HepG2 (cell line): ENCODE results near the gene THEM4. TPM values are rescaled to one million over a fixed set of nuclear protein-coding genes. Genes with fewer than 3 reads are reported as not detected.

Source experiments
- AKNA ChIP-seq: sonication (generic); formaldehyde crosslinking; IDR thresholded peaks from 2 replicates; pipeline ENCODE4 v1.4.0; 2020; ENCODE audit warnings: missing genetic modification reagents, borderline replicate concordance
- MATR3 ChIP-seq: sonication (generic); formaldehyde crosslinking; IDR thresholded peaks from 2 replicates; pipeline ENCODE4 v1.4.0; 2020; ENCODE audit warnings: missing genetic modification reagents
- MTF1 ChIP-seq: sonication (generic); formaldehyde crosslinking; IDR thresholded peaks from 2 replicates; pipeline ENCODE4 v1.5.0; 2020; ENCODE audit warnings: missing genetic modification reagents
- SP2 ChIP-seq: sonication (generic); formaldehyde crosslinking; IDR thresholded peaks from 2 replicates; pipeline ENCODE4 v1.5.1; 2020; ENCODE audit warnings: mild to moderate bottlenecking, missing genetic modification reagents
- ZFP1 ChIP-seq: IDR thresholded peaks from 2 replicates; pipeline ENCODE4 v1.6.1; 2016
- ZFP91 ChIP-seq: sonication (generic); formaldehyde crosslinking; IDR thresholded peaks from 2 replicates; pipeline ENCODE4 v1.9.0; 2022; ENCODE audit warnings: missing genetic modification reagents, mild to moderate bottlenecking, borderline replicate concordance
- ZNF431 ChIP-seq: sonication (generic); formaldehyde crosslinking; IDR thresholded peaks from 2 replicates; pipeline ENCODE4 v1.9.0; 2022; ENCODE audit warnings: missing genetic modification reagents, low read depth, mild to moderate bottlenecking, borderline replicate concordance
- ZNF644 ChIP-seq: IDR thresholded peaks from 2 replicates; pipeline ENCODE4 v1.6.1; 2016; ENCODE audit warnings: low read depth
- polyA plus RNA-seq, 8 experiments: library from polyadenylated mRNA; depleted of rRNA in 3 of 8; stranded (reverse) in 7 of 8; unstranded in 1 of 8; fragments of >200 nt; fragmentation: Illumina TruSeq in 4 of 8; extraction: Trizol in 4 of 8; gene quantifications; 2 replicates each; pipeline versions ENCODE4 v1.2.1 to v1.2.3, GENCODE V29; 2011 to 2016; ENCODE audit warnings: low read depth in 4 of 8, missing spikeins in 1 of 8, mixed read lengths in 1 of 8; ENCODE audit not compliant: insufficient read depth in 1 of 8
- total RNA-seq, 5 experiments: library from RNA; depleted of rRNA; stranded (reverse); fragments of >200 nt; fragmentation: Illumina TruSeq; extraction: Trizol; gene quantifications; 2 replicates each; pipeline ENCODE4 v1.2.3, GENCODE V29; 2016; ENCODE audit warnings: low read depth in 1 of 5
- TF ChIP-seq, protein P1 (sequence below): sonication (generic); formaldehyde crosslinking; IDR thresholded peaks from 2 replicates; pipeline ENCODE4 v1.5.1; 2020; ENCODE audit warnings: missing genetic modification reagents, mild to moderate bottlenecking, borderline replicate concordance

The THEM4 gene
- total and polyA plus RNA-seq, 2 of the 13 experiments (the other 11 are each of a cell fraction or from before 2014, with no cell fraction given): 10.9 to 13.9 TPM

DNA sequence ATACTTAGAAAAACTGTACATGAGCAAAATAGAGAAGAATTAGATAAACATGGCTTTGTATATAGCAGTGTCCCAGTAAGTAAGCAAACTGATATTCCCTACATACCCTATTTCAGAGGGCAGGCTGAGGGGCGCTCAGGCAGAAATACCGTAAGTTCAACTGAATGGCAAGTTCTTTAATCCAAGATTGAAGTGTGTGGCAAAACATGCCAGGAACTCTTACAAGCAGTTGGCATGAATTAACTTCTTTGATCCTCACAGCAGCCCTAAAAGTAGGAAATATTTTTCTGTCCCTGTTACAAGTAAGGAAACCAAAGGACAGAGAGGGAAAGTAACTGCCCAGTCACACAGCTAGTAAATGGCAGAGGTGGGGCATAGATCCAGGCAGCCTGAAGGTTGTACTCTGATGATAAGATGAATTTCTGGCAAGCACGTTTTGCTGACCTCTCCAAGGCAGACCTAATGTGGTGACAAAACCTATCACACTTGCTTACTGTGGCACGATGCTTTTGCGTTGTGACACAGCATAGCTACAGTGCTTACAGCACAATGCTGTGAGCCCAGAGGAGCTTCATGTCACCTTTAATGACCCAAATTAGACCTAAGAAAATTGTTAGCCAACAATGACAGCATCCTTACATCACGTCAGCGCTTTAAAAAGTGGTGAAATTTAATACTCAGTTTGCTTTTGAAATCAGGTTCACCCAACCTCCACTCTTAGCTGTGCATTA lies 35.0 kb upstream of the THEM4 start (continued):
- TF ChIP-seq ZNF431 (CRISPR knock-in tag) (no peak), AKNA (CRISPR knock-in tag) (no peak), ZNF644 (no peak), SP2 (CRISPR knock-in tag) (no peak), ZFP91 (CRISPR knock-in tag) (no peak), MTF1 (CRISPR knock-in tag) (no peak), MATR3 (no peak), ZFP1 (no peak)
- TF ChIP-seq, protein P1, sequence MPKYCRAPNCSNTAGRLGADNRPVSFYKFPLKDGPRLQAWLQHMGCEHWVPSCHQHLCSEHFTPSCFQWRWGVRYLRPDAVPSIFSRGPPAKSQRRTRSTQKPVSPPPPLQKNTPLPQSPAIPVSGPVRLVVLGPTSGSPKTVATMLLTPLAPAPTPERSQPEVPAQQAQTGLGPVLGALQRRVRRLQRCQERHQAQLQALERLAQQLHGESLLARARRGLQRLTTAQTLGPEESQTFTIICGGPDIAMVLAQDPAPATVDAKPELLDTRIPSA: no peak
